ENCODE results near the gene RCAN1.

GRCh38 chr21:34520764-34521508, 94.0 kb downstream of the RCAN1 start:
- no peak for TF ChIP-seq POLR2A (IDR thresholded peaks at IDR 0.05)
- TF ChIP-seq CTCF (IDR thresholded peaks at IDR 0.05 in 8 of 11, conservative IDR thresholded peaks at IDR 0.05 in 3 of 11): peak in 1 of 11 experiments; percentile 18
